ENCODE measurements around the gene CAND2. TPM values are rescaled to one million over a fixed set of nuclear protein-coding genes. Genes with fewer than 3 reads are reported as not detected.

Gene CAND2
- total and polyA plus RNA-seq, 2 donors (not counting 1 experiment from before 2014, with no cell fraction given) = 2.5 to 16.7 TPM

DNA sequence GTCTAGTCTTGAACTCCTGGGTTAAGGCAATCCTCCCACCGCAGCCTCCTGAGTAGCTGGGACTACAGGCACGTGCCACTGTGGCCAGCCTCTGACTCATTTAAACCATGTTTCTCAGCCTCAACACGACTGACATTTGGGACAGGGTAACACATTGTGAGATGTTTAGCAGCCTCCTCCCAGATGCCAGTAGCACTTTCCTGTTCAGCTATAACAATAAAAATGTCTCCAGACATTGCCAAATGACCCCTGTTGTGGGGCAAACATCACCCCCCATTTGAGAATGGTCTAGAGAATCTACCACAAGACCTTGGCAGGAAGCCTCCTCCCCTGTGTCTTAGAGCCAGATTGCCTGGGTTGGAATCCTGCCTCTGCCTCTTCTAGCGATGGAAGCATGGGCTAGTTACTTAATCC, 45.8 kb upstream of the CAND2 start:
- H3K79me2 ChIP-seq (ENCODE audit: control insufficient read depth, insufficient read depth, low read length) = no peaks in the 10 kb centered on the region
- peak; percentile 84 to 86 for DNase-seq (ENCODE audit: low read depth in 2 of 2)
- H3K9ac ChIP-seq (ENCODE audit: insufficient read depth, low read length) = no peak overlapping the region

DNA sequence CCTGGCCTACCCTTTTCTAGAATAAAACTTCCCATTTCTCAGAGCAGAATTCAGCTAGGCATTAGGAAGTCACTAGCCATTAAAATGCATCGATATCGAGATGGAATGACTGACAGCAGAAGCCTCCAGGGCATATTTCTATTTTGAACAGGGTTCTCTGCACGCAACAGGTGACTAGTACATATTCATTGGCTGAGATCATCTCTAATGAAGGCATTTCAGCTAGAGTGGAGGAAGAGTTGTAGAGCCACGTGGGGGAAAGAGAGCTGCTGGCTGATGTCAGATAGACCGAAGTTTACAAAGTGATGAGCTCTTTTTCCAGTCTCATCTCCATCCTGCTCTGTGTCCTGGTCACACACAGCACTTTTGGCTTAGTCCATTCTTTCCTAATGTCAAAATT, 44.9 kb upstream of the CAND2 start:
- no peak overlapping the region for H3K4me2 ChIP-seq (ENCODE audit: extremely low read depth, insufficient read depth, low read length)
- H3K27me3 ChIP-seq (ENCODE audit: control insufficient read depth, insufficient read depth, low read length) = peaks cover 4% of the 10 kb centered on the region
- H3K27ac ChIP-seq (ENCODE audit: insufficient read depth, low read length) = no peak overlapping the region
- H3K36me3 ChIP-seq (ENCODE audit: control insufficient read depth, insufficient read depth, low read length) = no peaks in the 10 kb centered on the region
- H3K9me3 ChIP-seq (ENCODE audit: control insufficient read depth, insufficient read depth, low read depth, low read length) = no peaks in the 10 kb centered on the region
- peaks cover 12% of the 10 kb centered on the region for H3K4me1 ChIP-seq (ENCODE audit: control insufficient read depth, extremely low read depth, insufficient read depth, low read length)
- H2AFZ ChIP-seq (ENCODE audit: low read length) = no peak overlapping the region
- no peaks in the 10 kb centered on the region for H4K20me1 ChIP-seq (ENCODE audit: control insufficient read depth, extremely low read depth, insufficient read depth, low read length)
- no peak overlapping the region for H3K4me3 ChIP-seq (replicated peaks in 1 of 4; ENCODE audit: control extremely low read depth in 1 of 4, insufficient read depth in 1 of 4, low read depth in 3 of 4, low read length in 4 of 4)
- no peaks in the 10 kb centered on the region for H3K79me2 ChIP-seq (ENCODE audit: control insufficient read depth, insufficient read depth, low read length)
- no peak for TF ChIP-seq EZH2 (IDR thresholded peaks at IDR 0.05; ENCODE audit: low read length, missing control alignments)
- DNase-seq (ENCODE audit: low read depth in 2 of 2) = peak in 1 of 2 donors; percentile 53
- H3K9ac ChIP-seq (ENCODE audit: insufficient read depth, low read length) = no peak overlapping the region

More for the DNA sequence above, 45.8 kb upstream of the CAND2 start:
- Histone ChIP-seq H3K27ac (ENCODE audit: insufficient read depth, low read length) (peak overlapping the region; percentile 72), H3K9me3 (ENCODE audit: control insufficient read depth, insufficient read depth, low read depth, low read length) (no peaks in the 10 kb centered on the region), H3K4me2 (ENCODE audit: extremely low read depth, insufficient read depth, low read length) (no peak overlapping the region), H3K27me3 (ENCODE audit: control insufficient read depth, insufficient read depth, low read length) (peaks cover 6% of the 10 kb centered on the region), H3K36me3 (ENCODE audit: control insufficient read depth, insufficient read depth, low read length) (no peaks in the 10 kb centered on the region), H2AFZ (ENCODE audit: low read length) (no peak overlapping the region), H3K4me3 (replicated peaks in 1 of 4; ENCODE audit: control extremely low read depth in 1 of 4, insufficient read depth in 1 of 4, low read depth in 3 of 4, low read length in 4 of 4) (no peak overlapping the region), H3K4me1 (ENCODE audit: control insufficient read depth, extremely low read depth, insufficient read depth, low read length) (peaks cover 12% of the 10 kb centered on the region), H4K20me1 (ENCODE audit: control insufficient read depth, extremely low read depth, insufficient read depth, low read length) (no peaks in the 10 kb centered on the region)
- TF ChIP-seq, protein P1, sequence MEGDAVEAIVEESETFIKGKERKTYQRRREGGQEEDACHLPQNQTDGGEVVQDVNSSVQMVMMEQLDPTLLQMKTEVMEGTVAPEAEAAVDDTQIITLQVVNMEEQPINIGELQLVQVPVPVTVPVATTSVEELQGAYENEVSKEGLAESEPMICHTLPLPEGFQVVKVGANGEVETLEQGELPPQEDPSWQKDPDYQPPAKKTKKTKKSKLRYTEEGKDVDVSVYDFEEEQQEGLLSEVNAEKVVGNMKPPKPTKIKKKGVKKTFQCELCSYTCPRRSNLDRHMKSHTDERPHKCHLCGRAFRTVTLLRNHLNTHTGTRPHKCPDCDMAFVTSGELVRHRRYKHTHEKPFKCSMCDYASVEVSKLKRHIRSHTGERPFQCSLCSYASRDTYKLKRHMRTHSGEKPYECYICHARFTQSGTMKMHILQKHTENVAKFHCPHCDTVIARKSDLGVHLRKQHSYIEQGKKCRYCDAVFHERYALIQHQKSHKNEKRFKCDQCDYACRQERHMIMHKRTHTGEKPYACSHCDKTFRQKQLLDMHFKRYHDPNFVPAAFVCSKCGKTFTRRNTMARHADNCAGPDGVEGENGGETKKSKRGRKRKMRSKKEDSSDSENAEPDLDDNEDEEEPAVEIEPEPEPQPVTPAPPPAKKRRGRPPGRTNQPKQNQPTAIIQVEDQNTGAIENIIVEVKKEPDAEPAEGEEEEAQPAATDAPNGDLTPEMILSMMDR (conservative IDR thresholded peaks at IDR 0.05 in 1 of 2, IDR thresholded peaks at IDR 0.05 in 1 of 2; ENCODE audit: low read depth in 1 of 2, low read length in 2 of 2) = no peak
- no peak for TF ChIP-seq EZH2 (IDR thresholded peaks at IDR 0.05; ENCODE audit: low read length, missing control alignments)

DNA sequence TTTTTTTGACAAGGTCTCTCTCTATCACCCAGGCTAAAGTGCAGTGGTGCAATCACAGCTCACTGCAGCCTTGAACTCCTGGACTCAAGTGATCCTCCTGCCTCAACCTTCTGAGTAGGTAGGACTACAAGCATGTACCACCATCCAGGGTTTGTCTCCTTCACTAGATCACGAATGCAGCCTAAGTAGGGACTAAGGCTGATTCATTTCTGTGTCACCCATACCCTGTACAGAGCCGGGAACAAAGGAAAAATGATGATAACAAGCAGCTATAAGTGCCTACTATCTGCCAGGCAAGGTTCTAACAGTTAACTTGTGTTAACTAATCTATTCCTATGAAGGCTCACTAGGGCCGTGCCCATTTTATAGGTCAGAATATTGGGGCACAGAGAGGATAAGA, 44.4 kb upstream of the CAND2 start:
- H3K79me2 ChIP-seq (ENCODE audit: control insufficient read depth, insufficient read depth, low read length) = no peaks in the 10 kb centered on the region
- peaks cover 12% of the 10 kb centered on the region for H3K4me1 ChIP-seq (ENCODE audit: control insufficient read depth, extremely low read depth, insufficient read depth, low read length)
- no peak overlapping the region for H3K9ac ChIP-seq (ENCODE audit: insufficient read depth, low read length)
- H4K20me1 ChIP-seq (ENCODE audit: control insufficient read depth, extremely low read depth, insufficient read depth, low read length) = no peaks in the 10 kb centered on the region
- DNase-seq (ENCODE audit: low read depth in 2 of 2) = no peak
- TF ChIP-seq, protein P1 (conservative IDR thresholded peaks at IDR 0.05 in 1 of 2, IDR thresholded peaks at IDR 0.05 in 1 of 2; ENCODE audit: low read depth in 1 of 2, low read length in 2 of 2) = no peak
- no peak for TF ChIP-seq EZH2 (IDR thresholded peaks at IDR 0.05; ENCODE audit: low read length, missing control alignments)
- no peak overlapping the region for H2AFZ ChIP-seq (ENCODE audit: low read length)
- H3K4me2 ChIP-seq (ENCODE audit: extremely low read depth, insufficient read depth, low read length) = no peak overlapping the region
- no peak overlapping the region for H3K27ac ChIP-seq (ENCODE audit: insufficient read depth, low read length)
- H3K36me3 ChIP-seq (ENCODE audit: control insufficient read depth, insufficient read depth, low read length) = no peaks in the 10 kb centered on the region
- no peaks in the 10 kb centered on the region for H3K27me3 ChIP-seq (ENCODE audit: control insufficient read depth, insufficient read depth, low read length)
- no peak overlapping the region for H3K4me3 ChIP-seq (replicated peaks in 1 of 4; ENCODE audit: control extremely low read depth in 1 of 4, insufficient read depth in 1 of 4, low read depth in 3 of 4, low read length in 4 of 4)
- no peaks in the 10 kb centered on the region for H3K9me3 ChIP-seq (ENCODE audit: control insufficient read depth, insufficient read depth, low read depth, low read length)

Data from fibroblast of lung (primary cell).